Measurements from ENCODE around the gene BTBD10.

DNA sequence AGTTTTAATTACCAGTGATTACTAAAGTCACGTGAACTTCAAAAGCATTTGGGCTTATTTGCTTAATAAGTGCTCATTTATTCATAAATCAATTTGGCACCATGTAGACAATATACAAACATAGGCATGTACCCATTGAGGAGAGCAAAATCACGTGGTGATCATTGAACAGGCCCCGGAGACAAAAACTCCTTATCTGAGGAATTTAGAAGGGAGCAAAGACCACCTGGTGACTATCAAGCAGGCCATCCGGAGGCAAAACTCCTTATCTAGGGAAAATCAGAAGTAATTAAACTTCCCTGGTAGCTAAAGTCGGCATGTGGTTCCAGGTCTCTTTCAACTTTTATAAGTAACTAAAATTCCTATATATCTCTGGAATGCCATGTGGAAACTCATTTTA is 5.7 kb upstream of the BTBD10 start:
- TF ChIP-seq, protein P1, sequence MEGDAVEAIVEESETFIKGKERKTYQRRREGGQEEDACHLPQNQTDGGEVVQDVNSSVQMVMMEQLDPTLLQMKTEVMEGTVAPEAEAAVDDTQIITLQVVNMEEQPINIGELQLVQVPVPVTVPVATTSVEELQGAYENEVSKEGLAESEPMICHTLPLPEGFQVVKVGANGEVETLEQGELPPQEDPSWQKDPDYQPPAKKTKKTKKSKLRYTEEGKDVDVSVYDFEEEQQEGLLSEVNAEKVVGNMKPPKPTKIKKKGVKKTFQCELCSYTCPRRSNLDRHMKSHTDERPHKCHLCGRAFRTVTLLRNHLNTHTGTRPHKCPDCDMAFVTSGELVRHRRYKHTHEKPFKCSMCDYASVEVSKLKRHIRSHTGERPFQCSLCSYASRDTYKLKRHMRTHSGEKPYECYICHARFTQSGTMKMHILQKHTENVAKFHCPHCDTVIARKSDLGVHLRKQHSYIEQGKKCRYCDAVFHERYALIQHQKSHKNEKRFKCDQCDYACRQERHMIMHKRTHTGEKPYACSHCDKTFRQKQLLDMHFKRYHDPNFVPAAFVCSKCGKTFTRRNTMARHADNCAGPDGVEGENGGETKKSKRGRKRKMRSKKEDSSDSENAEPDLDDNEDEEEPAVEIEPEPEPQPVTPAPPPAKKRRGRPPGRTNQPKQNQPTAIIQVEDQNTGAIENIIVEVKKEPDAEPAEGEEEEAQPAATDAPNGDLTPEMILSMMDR (IDR thresholded peaks at IDR 0.05): no peak
- no peak for TF ChIP-seq POLR2A (IDR thresholded peaks at IDR 0.05)
- no peak for TF ChIP-seq POLR2AphosphoS5 (IDR thresholded peaks at IDR 0.05)

All from suprapubic skin (tissue), 4 donors.